GM13977 (cell line): ENCODE measurements around the gene ACADVL.

Experiments used
- DNase-seq: peaks from one replicate; pipeline ENCODE4 v3.0.0; 2012; ENCODE audit warnings: low spot score
- CTCF ChIP-seq: IDR thresholded peaks from 2 replicates; pipeline ENCODE4 v1.5.1; 2012; ENCODE audit warnings: mild to moderate bottlenecking, control low read depth; ENCODE audit not compliant: insufficient read depth; ENCODE audit errors: extremely low read depth, missing control alignments
- in situ Hi-C: fragments of 300-500 bp; cut with MboI; formaldehyde crosslinking; loops from one replicate; pipeline ENCODE4 v1.12.0; 2022; ENCODE audit warnings: low sequenced_read_pairs, low pct_unique_long_range_greater_than_20kb, mixed read lengths, inconsistent platforms; ENCODE audit not compliant: unreplicated experiment

Gene ACADVL

GRCh38 chr17:7221278-7222092 is 1.7 kb downstream of the ACADVL start:
- TF ChIP-seq CTCF: no peak
- in situ Hi-C loops: no loop called here
- no peak for DNase-seq

- no peak for DNase-seq
- in situ Hi-C loops: no loop called here
- TF ChIP-seq CTCF: no peak
These were observed 2.6 kb downstream of the ACADVL start for GRCh38 chr17:7222093-7222971.

GRCh38 chr17:7222972-7223292 is 3.2 kb downstream of the ACADVL start:
- in situ Hi-C loops: no loop called here
- no peak for DNase-seq
- TF ChIP-seq CTCF: no peak

GRCh38 chr17:7223375-7223774 is 3.6 kb downstream of the ACADVL start:
- no peak for TF ChIP-seq CTCF

GRCh38 chr17:7224110-7224509 is 4.4 kb downstream of the ACADVL start:
- TF ChIP-seq CTCF: no peak
- in situ Hi-C loops: no loop called here
- DNase-seq: no peak

More at GRCh38 chr17:7223375-7223774, 3.6 kb downstream of the ACADVL start:
- no peak for DNase-seq
- in situ Hi-C loops: no loop called here

GRCh38 chr17:7224661-7225111 is 4.9 kb downstream of the ACADVL start:
- in situ Hi-C loops: no loop called here
- DNase-seq: no peak
- no peak for TF ChIP-seq CTCF
